Activated CD4-positive, alpha-beta T cell treated with anti-CD3 and anti-CD28 coated beads for 1 hour (primary cell): ENCODE results near the gene COL21A1.

Source experiments
- DNase-seq: peaks from one replicate; pipeline ENCODE4 v3.0.0-alpha.2; 2020

The COL21A1 gene

GRCh38 chr6:56101141-56101553 lies 146.2 kb downstream of the COL21A1 start:
- DNase-seq, result no peak

GRCh38 chr6:56096946-56097621 lies 150.3 kb downstream of the COL21A1 start:
- DNase-seq, result no peak

- no peak for DNase-seq
These were observed 150.8 kb downstream of the COL21A1 start for GRCh38 chr6:56096541-56096940.

GRCh38 chr6:56093776-56094175 lies 153.6 kb downstream of the COL21A1 start:
- DNase-seq, result no peak

- no peak for DNase-seq
These were observed 156.1 kb downstream of the COL21A1 start for GRCh38 chr6:56091159-56091869.

GRCh38 chr6:56088641-56089040 lies 158.7 kb downstream of the COL21A1 start:
- no peak for DNase-seq

GRCh38 chr6:56087421-56087820 lies 160.0 kb downstream of the COL21A1 start:
- no peak for DNase-seq

GRCh38 chr6:56079751-56080540 lies 167.4 kb downstream of the COL21A1 start:
- DNase-seq, result no peak

GRCh38 chr6:56076033-56076432 lies 171.3 kb downstream of the COL21A1 start:
- no peak for DNase-seq

GRCh38 chr6:56073761-56074160 lies 173.6 kb downstream of the COL21A1 start:
- DNase-seq, result no peak

- no peak for DNase-seq
These were observed 174.1 kb downstream of the COL21A1 start for GRCh38 chr6:56073315-56073714.

GRCh38 chr6:56072856-56073255 lies 174.5 kb downstream of the COL21A1 start:
- no peak for DNase-seq

- DNase-seq, result no peak
These were observed 182.0 kb downstream of the COL21A1 start for GRCh38 chr6:56065408-56065807.

GRCh38 chr6:56062836-56063235 lies 184.5 kb downstream of the COL21A1 start:
- no peak for DNase-seq

- DNase-seq, result no peak
These were observed 188.7 kb downstream of the COL21A1 start for GRCh38 chr6:56058636-56059035.

- DNase-seq, result no peak
These were observed 192.2 kb downstream of the COL21A1 start for GRCh38 chr6:56055081-56055704.

- DNase-seq, result no peak
These were observed 196.2 kb downstream of the COL21A1 start for GRCh38 chr6:56051202-56051598.

GRCh38 chr6:56050530-56051201 lies 196.7 kb downstream of the COL21A1 start:
- no peak for DNase-seq

GRCh38 chr6:56048601-56049000 lies 198.8 kb downstream of the COL21A1 start:
- DNase-seq, result no peak

- no peak for DNase-seq
These were observed 199.3 kb downstream of the COL21A1 start for GRCh38 chr6:56047931-56048540.

- DNase-seq, result no peak
These were observed 200.8 kb downstream of the COL21A1 start for GRCh38 chr6:56046576-56046975.

- DNase-seq, result no peak
These were observed 203.6 kb downstream of the COL21A1 start for GRCh38 chr6:56043761-56044160.
